ENCODE measurements around the gene JOSD1. TPM values are rescaled to one million over a fixed set of nuclear protein-coding genes. Genes with fewer than 3 reads are reported as not detected.

The JOSD1 gene
- total RNA-seq, 4 donors from 2014 or later: 47.5 to 67.0 (median 64.6) TPM

DNA sequence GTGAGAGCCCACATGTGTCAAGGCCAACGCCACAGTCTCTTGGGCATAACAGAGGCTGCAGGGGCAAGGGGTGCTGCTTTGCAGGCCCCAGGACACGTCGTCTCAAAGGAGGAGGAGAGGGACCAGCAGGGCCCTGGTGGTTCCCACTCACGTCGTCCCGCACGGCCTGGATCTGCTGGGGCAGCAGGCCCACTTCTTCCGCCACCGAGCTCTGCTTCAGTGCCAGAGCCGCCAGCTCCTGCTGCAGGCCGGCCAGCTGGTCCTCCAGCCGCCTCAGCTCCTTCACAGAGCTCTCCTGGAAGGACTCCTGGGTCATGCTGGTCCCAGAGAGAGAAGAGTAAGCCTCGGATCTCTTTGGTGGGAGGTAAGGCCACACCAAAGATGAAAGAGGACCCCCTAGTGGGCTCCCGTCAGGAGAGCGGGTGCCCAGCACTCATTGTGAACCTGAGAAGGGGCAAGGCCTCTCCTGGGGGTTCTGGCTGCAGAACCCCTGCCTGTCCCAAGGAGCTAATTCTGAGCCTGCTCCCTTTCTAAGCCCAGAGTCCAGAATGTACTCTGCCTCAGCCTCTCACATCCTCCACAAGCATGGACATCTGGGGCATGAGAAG lies 39.5 kb upstream of the JOSD1 start:
- H3K27ac ChIP-seq: peak overlapping the region in 2 of 4 donors; percentile 3 to 85
- no peak overlapping the region for H3K4me3 ChIP-seq
- no peak for TF ChIP-seq POLR2AphosphoS5 (IDR thresholded peaks at IDR 0.05)
- TF ChIP-seq POLR2A (IDR thresholded peaks at IDR 0.05): no peak
- TF ChIP-seq EP300 (IDR thresholded peaks at IDR 0.05): no peak
- TF ChIP-seq, protein P1, sequence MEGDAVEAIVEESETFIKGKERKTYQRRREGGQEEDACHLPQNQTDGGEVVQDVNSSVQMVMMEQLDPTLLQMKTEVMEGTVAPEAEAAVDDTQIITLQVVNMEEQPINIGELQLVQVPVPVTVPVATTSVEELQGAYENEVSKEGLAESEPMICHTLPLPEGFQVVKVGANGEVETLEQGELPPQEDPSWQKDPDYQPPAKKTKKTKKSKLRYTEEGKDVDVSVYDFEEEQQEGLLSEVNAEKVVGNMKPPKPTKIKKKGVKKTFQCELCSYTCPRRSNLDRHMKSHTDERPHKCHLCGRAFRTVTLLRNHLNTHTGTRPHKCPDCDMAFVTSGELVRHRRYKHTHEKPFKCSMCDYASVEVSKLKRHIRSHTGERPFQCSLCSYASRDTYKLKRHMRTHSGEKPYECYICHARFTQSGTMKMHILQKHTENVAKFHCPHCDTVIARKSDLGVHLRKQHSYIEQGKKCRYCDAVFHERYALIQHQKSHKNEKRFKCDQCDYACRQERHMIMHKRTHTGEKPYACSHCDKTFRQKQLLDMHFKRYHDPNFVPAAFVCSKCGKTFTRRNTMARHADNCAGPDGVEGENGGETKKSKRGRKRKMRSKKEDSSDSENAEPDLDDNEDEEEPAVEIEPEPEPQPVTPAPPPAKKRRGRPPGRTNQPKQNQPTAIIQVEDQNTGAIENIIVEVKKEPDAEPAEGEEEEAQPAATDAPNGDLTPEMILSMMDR (IDR thresholded peaks at IDR 0.05): no peak
- WGBS, 2 donors (ENCODE audit: low coverage in 1 of 2): 93% methylated on average over 3 of the region's 15 CpGs; no CpG with 5 or more reads in 1 of the 2 donors
- H3K9me3 ChIP-seq: no peaks in the 10 kb centered on the region
- peaks cover 5 to 100% of the 10 kb centered on the region in 2 donors for H3K36me3 ChIP-seq
- peaks cover 0 to 16% (median 1%) of the 10 kb centered on the region in 3 donors for H3K4me1 ChIP-seq
- no peak for ATAC-seq
- no peaks in the 10 kb centered on the region for H3K27me3 ChIP-seq

DNA sequence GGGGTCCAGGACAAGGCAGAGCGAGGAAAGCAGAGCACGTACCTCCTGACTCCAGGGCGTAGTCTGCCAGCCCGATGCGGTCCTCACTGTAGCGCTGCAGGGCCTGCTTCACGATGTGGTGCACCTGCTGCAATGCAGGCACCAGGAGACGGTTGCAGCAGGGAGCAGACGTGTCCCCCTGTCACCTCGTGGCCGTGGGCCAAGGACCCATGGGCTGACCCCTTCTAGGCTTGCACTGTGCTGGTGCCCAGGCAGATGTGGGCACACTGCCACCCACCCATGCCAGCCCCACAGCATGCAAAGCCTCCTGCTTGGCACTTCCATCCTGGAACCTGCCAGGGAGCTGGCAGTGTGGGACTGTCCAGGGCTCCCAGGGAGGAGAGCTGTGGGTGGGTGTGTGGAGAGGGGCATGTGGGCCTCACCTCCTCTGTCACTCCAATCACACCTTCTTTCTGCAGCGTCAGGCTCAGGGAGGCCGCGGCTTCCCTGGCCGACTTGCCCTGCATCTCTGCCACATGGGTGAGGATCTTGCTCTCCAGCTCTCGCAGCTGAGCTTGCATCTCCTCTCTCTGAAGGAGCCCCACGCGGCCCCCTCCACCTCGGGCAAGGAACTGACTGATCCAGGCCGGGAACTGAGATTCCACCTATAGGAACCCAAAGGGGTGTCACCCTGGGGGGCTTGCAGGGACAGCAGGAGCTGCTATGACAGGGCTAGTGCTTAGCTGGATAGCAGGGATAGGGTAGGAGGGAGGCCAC lies 38.7 kb upstream of the JOSD1 start:
- Histone ChIP-seq H3K4me3 (no peak overlapping the region), H3K4me1 (peaks cover 0 to 23% (median 8%) of the 10 kb centered on the region in 3 donors), H3K9me3 (no peaks in the 10 kb centered on the region), H3K36me3 (peaks cover 5 to 100% of the 10 kb centered on the region in 2 donors), H3K27ac (peak overlapping the region in 2 of 4 donors; percentile 3 to 85), H3K27me3 (no peaks in the 10 kb centered on the region)
- 91% methylated on average over 4 of the region's 20 CpGs; no CpG with 5 or more reads in 1 of the 2 donors for WGBS, 2 donors (ENCODE audit: low coverage in 1 of 2)
- no peak for ATAC-seq
- TF ChIP-seq POLR2AphosphoS5 (IDR thresholded peaks at IDR 0.05) (no peak), EP300 (IDR thresholded peaks at IDR 0.05) (no peak), POLR2A (IDR thresholded peaks at IDR 0.05) (no peak)
- TF ChIP-seq, protein P1 (IDR thresholded peaks at IDR 0.05): no peak

DNA sequence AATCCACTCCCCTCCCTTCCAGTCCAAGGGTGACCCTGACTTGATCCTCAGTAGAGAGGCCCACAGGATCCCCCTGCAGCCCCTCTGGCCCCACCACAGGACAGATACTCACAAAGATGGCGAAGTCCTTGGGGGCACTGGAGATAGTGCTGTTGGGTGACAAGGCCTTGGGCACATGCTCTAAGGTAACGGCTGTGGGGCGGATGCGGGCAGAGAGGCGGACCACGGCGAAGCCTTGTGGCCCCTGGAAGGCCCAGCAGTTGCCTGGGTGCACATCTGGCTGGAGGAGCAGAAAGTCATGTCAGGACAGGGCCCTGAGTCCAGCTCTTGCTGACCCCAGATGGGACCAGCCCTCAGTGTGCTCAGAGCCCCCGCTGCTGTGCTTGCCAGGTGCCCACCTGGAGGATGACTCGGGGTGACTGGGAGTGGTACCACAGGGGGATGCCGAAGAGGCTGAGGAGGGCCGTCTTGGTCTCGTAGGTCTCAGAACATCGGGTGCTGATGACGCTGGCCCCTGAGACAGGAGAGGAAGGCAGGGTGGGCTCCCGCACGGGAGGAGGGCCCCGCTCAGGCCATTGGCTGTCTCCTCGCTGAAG lies 37.8 kb upstream of the JOSD1 start:
- H3K36me3 ChIP-seq: peaks cover 5 to 96% of the 10 kb centered on the region in 2 donors
- no peak overlapping the region for H3K4me3 ChIP-seq
- peak overlapping the region in 3 of 4 donors; percentile 0 to 85 (median 31) for H3K27ac ChIP-seq
- TF ChIP-seq POLR2AphosphoS5 (IDR thresholded peaks at IDR 0.05) (no peak), EP300 (IDR thresholded peaks at IDR 0.05) (no peak), POLR2A (IDR thresholded peaks at IDR 0.05) (no peak)
- TF ChIP-seq, protein P1 (IDR thresholded peaks at IDR 0.05): no peak
- ATAC-seq: no peak
- H3K27me3 ChIP-seq: no peaks in the 10 kb centered on the region
- peaks cover 0 to 32% (median 18%) of the 10 kb centered on the region in 3 donors for H3K4me1 ChIP-seq
- H3K9me3 ChIP-seq: no peaks in the 10 kb centered on the region
- 84% methylated on average over 6 of the region's 18 CpGs; no CpG with 5 or more reads in 1 of the 2 donors for WGBS, 2 donors (ENCODE audit: low coverage in 1 of 2)

DNA sequence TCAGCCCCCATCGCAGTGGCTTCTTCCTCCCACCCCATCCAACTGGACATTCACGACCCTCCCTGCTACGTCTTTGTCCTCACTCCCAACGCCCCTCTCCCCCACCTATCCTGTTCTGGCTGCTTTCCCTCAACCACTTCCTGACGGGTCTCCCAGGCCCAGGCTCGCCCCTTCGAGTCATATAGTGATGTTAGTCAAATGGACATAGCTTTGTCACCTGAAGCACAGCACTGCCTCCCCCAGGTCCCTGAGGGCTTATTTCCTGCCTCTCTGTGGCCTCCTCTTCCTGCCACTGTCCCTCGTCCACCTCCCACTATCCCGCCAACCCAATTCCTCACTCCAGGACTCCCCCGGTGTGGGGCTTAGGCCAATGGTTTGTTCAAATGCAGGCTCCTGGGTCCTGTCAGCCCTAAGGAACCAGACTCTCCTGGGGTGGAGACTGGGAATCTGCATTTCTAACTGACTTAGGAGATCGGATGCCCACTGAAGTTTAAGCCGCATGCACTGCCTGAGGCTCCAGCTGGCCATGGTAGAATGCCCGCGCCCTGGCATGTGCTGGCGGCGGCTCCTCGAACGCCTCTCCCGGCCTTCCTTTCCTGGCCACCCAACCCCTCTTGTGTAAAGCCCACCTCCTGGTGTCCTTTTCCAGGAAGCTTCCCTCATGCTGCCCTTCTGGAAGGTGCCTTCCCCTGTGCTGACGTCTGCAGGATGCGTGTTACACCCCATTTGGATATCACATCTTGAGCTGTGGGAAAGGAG lies 36.7 kb upstream of the JOSD1 start:
- ATAC-seq: no peak
- H3K36me3 ChIP-seq: peaks cover 5 to 86% of the 10 kb centered on the region in 2 donors
- H3K27me3 ChIP-seq: no peaks in the 10 kb centered on the region
- H3K4me3 ChIP-seq: no peak overlapping the region
- TF ChIP-seq POLR2AphosphoS5 (IDR thresholded peaks at IDR 0.05): no peak
- no peak for TF ChIP-seq POLR2A (IDR thresholded peaks at IDR 0.05)
- TF ChIP-seq, protein P1 (IDR thresholded peaks at IDR 0.05): no peak
- no peak for TF ChIP-seq EP300 (IDR thresholded peaks at IDR 0.05)
- peaks cover 0 to 43% (median 26%) of the 10 kb centered on the region in 3 donors for H3K4me1 ChIP-seq
- no peaks in the 10 kb centered on the region for H3K9me3 ChIP-seq
- WGBS, 2 donors (ENCODE audit: low coverage in 1 of 2): 68 to 76% methylated on average over 5 to 19 of the region's 21 CpGs
- peak overlapping the region in 3 of 4 donors; percentile 20 to 85 (median 39) for H3K27ac ChIP-seq

Measured in gastroesophageal sphincter (tissue), 4 donors.